CD4-positive, alpha-beta T cell (primary cell): Measurements from ENCODE around the gene SYN1. TPM values are rescaled to one million over a fixed set of nuclear protein-coding genes. Genes with fewer than 3 reads are reported as not detected.
A peak's percentile ranks its signal among the peaks of the same experiment; 100 is the strongest.

Experiments used
- ATAC-seq: fragments of 200-7000 bp; cut with Tn5 transposase; one replicate; pipeline ENCODE4 v1.10.0; 2022; ENCODE audit warnings: mild to moderate bottlenecking; ENCODE audit not compliant: poor library complexity
- CTCF ChIA-PET: fragments of 350-600 bp; sonication (Branson Sonifier 250); formaldehyde crosslinking; loops from one replicate; lab custom pipeline; 2021; ENCODE audit warnings: antibody characterized with exemption, inconsistent platforms; lab: Charles Lee
- POLR2A ChIA-PET: fragments of 350-600 bp; sonication (Branson Sonifier 250); formaldehyde crosslinking; loops from one replicate; lab custom pipeline; 2021; ENCODE audit warnings: antibody characterized with exemption, inconsistent platforms; lab: Charles Lee
- DNase-seq, 14 experiments: peaks; one replicate each; pipeline ENCODE4 v3.0.0-alpha.2; 2013 to 2020; ENCODE audit warnings: mixed read lengths in 2 of 14
- H3K27ac ChIP-seq, 2 donors: one replicate each; pipeline versions ENCODE4 v1.5.1 to v1.7.0; 2013; ENCODE audit warnings: low read length in 2 of 2, low read depth in 1 of 2, mild to moderate bottlenecking in 1 of 2
- H3K27me3 ChIP-seq, 2 experiments: 1 replicate in 1 of 2; 2 replicates in 1 of 2; pipeline versions ENCODE4 v1.6.1 to v1.7.0; 2013; ENCODE audit warnings: low read length in 2 of 2, control low read depth in 1 of 2, mild to moderate bottlenecking in 1 of 2, moderate library complexity in 1 of 2; ENCODE audit not compliant: insufficient read depth in 2 of 2, control insufficient read depth in 1 of 2
- H3K36me3 ChIP-seq: one replicate; pipeline ENCODE4 v1.6.1; 2013; ENCODE audit warnings: low read length, control low read depth; ENCODE audit not compliant: insufficient read depth
- H3K4me1 ChIP-seq: one replicate; pipeline ENCODE4 v1.6.1; 2013; ENCODE audit warnings: low read length, control low read depth; ENCODE audit not compliant: insufficient read depth
- H3K4me3 ChIP-seq: one replicate; pipeline ENCODE4 v1.5.1; 2013; ENCODE audit warnings: mild to moderate bottlenecking, low read length, moderate library complexity
- H3K9me3 ChIP-seq, 2 experiments: 1 replicate in 1 of 2; 2 replicates in 1 of 2; pipeline versions ENCODE4 v1.6.1 to v1.7.0; 2013; ENCODE audit warnings: low read length in 2 of 2, mild to moderate bottlenecking in 2 of 2, control low read depth in 1 of 2, moderate library complexity in 1 of 2; ENCODE audit not compliant: control insufficient read depth in 1 of 2, insufficient read depth in 1 of 2
- H3K27ac Mint-ChIP-seq: one replicate; pipeline ENCODE4 v1.8.0; 2020; ENCODE audit warnings: mixed read lengths
- H3K27me3 Mint-ChIP-seq: one replicate; pipeline ENCODE4 v1.8.0; 2021; ENCODE audit warnings: mixed read lengths
- H3K36me3 Mint-ChIP-seq: one replicate; pipeline ENCODE4 v1.8.0; 2021; ENCODE audit warnings: low read depth, mixed read lengths
- H3K4me1 Mint-ChIP-seq: one replicate; pipeline ENCODE4 v1.8.0; 2021; ENCODE audit warnings: low read depth, mixed read lengths
- H3K4me3 Mint-ChIP-seq: one replicate; pipeline ENCODE4 v1.8.0; 2020; ENCODE audit warnings: mild to moderate bottlenecking, mixed read lengths
- H3K9me3 Mint-ChIP-seq: one replicate; pipeline ENCODE4 v1.8.0; 2020; ENCODE audit warnings: mixed read lengths
- CTCF ChIP-seq: fragments of 200-600 bp; IDR thresholded peaks from one replicate; pipeline ENCODE4 v1.8.0; 2022; ENCODE audit warnings: antibody characterized with exemption, mild to moderate bottlenecking
- intact Hi-C, 2 experiments: fragments of 100-400 bp; cut with DNase I in 1 of 2; cut with micrococcal nuclease in 1 of 2; formaldehyde crosslinking; loops; one replicate each; pipeline versions ENCODE4 v1.15.1 to v1.9.0; 2023 to 2025; cut with DNase I, micrococcal nuclease
- total RNA-seq, 174 experiments: library from RNA in 2 of 174; stranded (reverse) in 2 of 174; gene quantifications; one replicate each; pipeline ENCODE4 v1.2.3 and lab custom pipeline; 2021 to 2026

The SYN1 gene
- total RNA-seq, 2 experiments from 2014 or later = 0.27 to 0.87 TPM

- intact Hi-C loops = loop anchor here (5.0 to 10.0 kb wide), 6 partner anchors 61 to 466 kb away; partner anchors contain the start of genes ELK1 (in 1 of the 2), ZNF41 (in 1 of the 2) and ZNF81 (in 1 of the 2)
- Histone ChIP-seq H3K36me3 (peaks cover 27% of the 10 kb centered on the region), H3K27ac (peak within 1 kb of the TSS; percentile 79 to 96), H3K27me3 (no peaks in the 10 kb centered on the region), H3K4me3 (peak within 1 kb of the TSS; percentile 85), H3K9me3 (no peaks in the 10 kb centered on the region), H3K4me1 (peaks cover 40% of the 10 kb centered on the region)
- ATAC-seq (peak; percentile 86), DNase-seq (peak; percentile 85 to 99 (median 92))
- no peaks in the 10 kb centered on the region for H3K27me3 Mint-ChIP-seq
- peaks cover 43% of the 10 kb centered on the region for H3K36me3 Mint-ChIP-seq
- H3K4me3 Mint-ChIP-seq = peak within 1 kb of the TSS; percentile 95
- peak within 1 kb of the TSS; percentile 96 for H3K27ac Mint-ChIP-seq
- no peak for TF ChIP-seq CTCF
- peaks cover 51% of the 10 kb centered on the region for H3K4me1 Mint-ChIP-seq
- ChIA-PET POLR2A (interaction anchor here (1.0 to 1.9 kb wide), 2 partner anchors 68 to 328 kb away, joined by 4 read pairs; partner anchors contain the start of genes CFP and USP11), CTCF (no interaction called here)
- H3K9me3 Mint-ChIP-seq = no peaks in the 10 kb centered on the region
Measured at GRCh38 chrX:47560934-47561658, 58.6 kb downstream of the SYN1 start, which contains the start of gene ARAF. Gene ARAF, plus strand, starts transcription at chrX:47561205. Its CDS starts 1,763 bp downstream, at chrX:47562968.

- CTCF ChIA-PET = no interaction called here
Measured at GRCh38 chrX:47560179-47560933, 59.3 kb downstream of the SYN1 start.

More at GRCh38 chrX:47560179-47560933, 59.3 kb downstream of the SYN1 start:
- Histone ChIP-seq H3K36me3 (peaks cover 26% of the 10 kb centered on the region), H3K9me3 (no peaks in the 10 kb centered on the region), H3K27me3 (no peaks in the 10 kb centered on the region), H3K4me1 (peaks cover 40% of the 10 kb centered on the region), H3K4me3 (peak overlapping the region; percentile 85), H3K27ac (peak overlapping the region; percentile 79 to 86)
- H3K27ac Mint-ChIP-seq = peak overlapping the region; percentile 96
- peaks cover 55% of the 10 kb centered on the region for H3K4me1 Mint-ChIP-seq
- H3K4me3 Mint-ChIP-seq = peak overlapping the region; percentile 95
- H3K27me3 Mint-ChIP-seq = no peaks in the 10 kb centered on the region
- POLR2A ChIA-PET = interaction anchor here (1.0 to 1.9 kb wide), 3 partner anchors 69 to 328 kb away, joined by 4 read pairs; partner anchors contain the start of genes CFP, ELK1 and USP11
- DNase-seq (no peak), ATAC-seq (no peak)
- peaks cover 41% of the 10 kb centered on the region for H3K36me3 Mint-ChIP-seq
- intact Hi-C loops = loop anchor here (5.0 to 10.0 kb wide), 6 partner anchors 62 to 467 kb away; partner anchors contain the start of genes ELK1 (in 1 of the 2), ZNF41 (in 1 of the 2) and ZNF81 (in 1 of the 2)
- TF ChIP-seq CTCF = no peak
- no peaks in the 10 kb centered on the region for H3K9me3 Mint-ChIP-seq
